Measurements from ENCODE around the gene ERN1. TPM values are rescaled to one million over a fixed set of nuclear protein-coding genes. Genes with fewer than 3 reads are reported as not detected.

The ERN1 gene
- polyA plus RNA-seq, 10 donors = 3.0 to 7.1 (median 5.3) TPM

DNA sequence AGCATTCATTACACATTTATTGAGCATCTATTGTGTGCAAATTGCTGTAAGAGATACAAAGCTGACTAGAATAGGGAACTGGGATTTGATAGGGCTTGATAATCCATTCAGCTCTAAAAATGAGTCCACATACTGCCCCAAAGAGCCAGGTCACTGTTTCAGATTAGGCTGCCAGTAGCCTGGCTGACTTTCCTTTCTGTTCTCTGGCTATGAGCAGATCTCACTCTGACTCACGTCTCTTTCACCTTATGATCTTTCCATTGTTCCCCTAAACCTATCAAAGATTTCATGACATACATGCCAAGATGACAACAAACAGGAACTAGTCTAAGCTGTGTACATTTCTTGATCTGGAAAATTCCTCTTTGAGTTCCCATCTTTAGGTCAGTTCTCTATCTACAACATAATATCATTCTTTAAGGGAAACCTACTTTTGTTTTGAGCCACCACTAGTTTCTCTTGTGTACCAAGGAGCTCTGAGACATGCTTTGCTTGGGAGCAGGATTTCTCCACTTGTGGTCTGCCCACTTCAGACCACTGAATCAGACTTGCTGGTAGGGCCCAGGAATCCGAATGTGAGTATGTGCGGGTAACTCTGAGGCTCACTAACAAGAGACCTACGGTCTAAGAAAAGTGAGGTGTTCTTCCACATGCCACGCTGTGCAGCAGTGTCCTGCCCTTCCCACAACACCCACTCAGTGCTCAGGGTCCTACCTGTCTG lies 68.6 kb downstream of the ERN1 start:
- DNase-seq = no peak

DNA sequence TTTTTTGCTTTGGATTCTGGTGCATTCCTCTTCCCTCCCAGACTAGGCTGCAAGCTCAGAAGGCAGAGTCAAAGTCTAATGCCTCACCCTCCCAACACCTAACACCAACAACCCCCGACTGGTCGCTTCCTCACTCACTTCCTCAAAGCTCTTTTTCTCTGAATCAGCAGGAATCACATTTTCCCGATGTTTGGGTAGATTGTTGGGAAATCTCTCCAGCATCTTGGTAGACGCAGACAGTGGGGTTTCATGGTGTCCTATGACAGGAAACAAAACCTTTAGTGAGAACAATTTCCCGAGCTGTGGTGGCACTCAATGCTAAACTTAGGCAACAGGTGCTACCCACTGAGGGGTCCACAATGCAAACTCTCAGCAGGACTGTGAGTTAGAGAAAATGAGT lies 69.6 kb downstream of the ERN1 start:
- no peak for DNase-seq

DNA sequence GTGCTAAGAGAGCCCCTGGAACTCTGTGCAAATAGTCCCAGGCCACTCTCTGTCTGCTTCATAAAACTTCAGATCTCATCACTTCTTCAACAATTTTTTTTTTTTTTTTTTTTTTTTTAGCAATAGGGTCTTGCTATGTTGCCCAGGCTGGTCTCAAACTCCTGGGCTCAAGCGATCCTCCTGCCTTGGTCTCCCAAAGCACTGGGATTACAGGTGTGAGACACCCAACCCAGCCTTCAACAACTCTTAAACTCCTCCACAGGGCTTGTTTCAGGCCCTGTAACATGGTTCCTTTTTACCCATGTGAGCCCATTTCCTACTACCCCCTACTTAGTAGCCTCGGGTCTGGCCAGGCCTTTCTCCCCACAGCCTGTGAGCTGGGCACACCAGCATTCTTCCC lies 70.2 kb downstream of the ERN1 start:
- DNase-seq = no peak

DNA sequence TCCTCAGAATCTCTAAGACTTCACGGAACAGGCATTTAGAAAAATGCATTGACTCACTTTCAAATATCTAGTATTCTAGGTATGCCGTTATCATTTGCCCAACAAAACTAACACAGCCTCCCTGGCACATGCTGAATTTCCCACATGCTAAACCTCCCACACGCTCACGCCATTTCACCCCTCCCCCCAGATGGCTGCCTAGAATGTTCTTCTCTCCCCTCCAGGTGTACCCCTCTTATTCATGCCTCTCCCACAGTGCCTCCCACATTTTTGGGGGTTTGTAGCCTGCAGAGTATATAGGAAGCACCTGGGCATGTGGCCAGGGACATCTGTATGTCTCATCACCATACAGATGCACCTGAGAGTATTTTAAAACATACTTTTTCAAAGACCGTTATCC lies 71.3 kb downstream of the ERN1 start:
- no peak for DNase-seq

DNA sequence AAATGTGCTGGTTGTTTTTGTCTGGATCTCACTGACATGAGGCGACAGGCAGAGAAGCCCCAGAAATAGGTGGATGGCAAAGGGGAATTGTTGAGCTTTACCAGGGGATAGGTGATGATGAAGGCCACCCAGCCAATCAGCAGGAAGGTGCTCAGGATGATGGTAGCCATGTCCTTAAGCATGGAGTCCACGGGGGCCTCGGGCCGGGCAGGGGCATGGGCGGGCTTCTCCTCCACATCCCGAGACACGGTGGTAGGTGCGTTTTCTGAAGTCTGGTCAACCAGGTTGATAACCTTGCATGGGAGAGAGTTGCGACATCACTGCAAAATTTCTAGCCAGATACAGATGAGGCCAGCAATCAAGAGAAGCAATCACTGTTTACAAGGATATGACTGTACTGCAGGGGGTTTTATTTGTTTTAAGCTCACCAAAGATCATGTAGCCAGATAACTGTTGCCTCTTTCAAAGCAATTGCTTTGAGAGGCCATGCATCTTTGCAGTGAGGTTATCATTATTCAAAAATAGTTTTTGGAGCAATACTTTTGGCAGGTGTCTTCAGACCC lies 72.2 kb downstream of the ERN1 start:
- DNase-seq = no peak

DNA sequence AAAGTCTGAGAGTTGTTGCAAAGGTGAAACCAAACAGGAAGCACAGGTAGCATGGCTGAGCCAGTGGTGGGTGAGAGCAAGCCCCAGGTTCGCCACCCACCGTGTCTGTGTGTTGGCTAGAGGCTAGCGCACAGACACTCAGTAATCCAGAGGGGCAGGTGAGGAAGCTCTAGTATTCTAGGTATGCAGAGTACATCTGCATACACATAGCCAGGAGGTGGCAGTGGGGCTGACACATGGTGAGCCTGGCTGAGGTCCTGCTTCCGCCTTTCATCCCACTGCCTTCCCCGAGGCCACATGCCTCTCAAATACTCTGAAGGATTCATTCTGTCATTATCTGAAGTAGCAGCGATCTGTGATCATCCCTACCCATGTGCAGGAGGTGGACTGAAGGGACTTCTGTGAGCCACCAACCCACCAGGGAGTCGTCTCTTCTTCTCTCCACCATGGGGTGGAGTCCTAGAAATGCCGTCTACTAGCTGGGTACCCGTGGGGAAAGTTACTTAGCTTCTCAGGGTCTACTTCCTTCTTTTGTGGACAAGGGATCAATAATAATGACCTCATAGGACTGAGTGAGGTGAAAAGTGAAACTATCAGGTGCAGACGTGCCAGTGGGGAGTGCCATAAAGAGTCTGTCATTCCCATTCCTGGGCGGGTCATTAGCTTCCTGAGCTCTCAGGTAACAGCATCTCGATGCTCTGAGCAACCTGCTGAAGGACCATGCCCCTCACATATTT lies 73.5 kb downstream of the ERN1 start:
- no peak for DNase-seq

DNA sequence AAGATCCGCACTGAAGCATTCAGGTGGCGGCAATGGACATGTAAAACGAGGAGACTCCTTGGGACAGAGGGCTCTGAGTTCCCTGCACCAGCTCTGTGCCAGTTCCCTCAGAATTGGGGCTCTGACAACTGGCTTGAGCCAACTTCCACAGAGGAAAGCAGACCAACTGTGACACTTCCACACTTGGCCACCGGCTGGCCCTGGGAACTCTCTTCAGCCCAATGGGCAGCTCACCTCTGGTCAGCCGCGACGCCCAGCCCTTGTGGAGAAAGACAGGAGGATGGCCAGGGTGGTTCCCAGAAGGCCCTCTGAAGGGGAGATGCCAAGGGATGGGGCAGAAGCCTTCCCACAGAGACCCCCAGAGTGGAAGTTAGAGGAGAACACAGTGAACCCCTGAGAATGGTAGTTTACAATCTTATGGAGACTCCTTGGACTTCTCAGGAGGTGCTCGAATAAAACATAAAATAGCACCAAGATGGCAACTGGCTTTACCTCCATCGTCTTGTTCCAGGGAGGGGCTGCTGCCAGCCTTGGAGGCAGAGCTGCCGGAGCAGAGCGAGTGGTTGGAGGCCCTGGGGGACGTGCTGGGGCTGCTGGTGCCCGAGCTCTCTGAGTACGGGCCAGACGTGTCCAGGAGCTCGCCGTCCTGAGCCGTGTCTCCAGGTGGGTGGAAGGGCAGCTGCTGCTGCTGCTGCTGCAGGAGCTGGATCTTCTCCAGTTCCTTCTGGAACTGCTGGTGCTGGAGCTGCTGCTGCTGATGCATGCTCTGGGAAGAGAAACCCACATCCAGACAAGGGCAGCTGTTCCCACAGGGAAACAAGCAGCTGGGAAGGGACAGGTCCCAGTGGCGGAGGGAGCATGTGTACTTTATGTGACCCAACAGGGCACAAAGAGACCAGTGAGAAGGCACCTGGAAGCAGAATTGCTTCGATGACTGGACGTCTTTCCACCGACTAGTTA lies 74.5 kb downstream of the ERN1 start:
- no peak for DNase-seq

DNA sequence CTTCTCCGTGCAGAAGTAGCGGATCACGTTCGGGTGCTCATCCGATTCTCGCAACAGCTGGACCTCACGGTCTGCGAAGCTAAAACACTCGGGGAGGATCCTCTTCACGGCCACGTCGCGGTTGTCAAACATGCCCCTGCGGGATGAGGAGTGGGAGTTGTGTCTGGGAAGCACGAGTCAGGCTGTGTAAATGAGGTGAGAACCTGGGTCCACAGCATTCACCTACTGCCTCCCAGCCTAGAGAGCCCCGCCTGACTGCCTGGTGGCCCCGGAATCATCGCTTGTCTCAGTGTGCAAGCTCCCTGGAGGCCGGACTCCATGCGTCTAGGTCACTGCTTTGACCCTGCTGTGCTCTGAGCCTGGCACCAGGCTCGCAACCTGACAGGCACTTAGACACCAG lies 75.6 kb downstream of the ERN1 start:
- DNase-seq = no peak

DNA sequence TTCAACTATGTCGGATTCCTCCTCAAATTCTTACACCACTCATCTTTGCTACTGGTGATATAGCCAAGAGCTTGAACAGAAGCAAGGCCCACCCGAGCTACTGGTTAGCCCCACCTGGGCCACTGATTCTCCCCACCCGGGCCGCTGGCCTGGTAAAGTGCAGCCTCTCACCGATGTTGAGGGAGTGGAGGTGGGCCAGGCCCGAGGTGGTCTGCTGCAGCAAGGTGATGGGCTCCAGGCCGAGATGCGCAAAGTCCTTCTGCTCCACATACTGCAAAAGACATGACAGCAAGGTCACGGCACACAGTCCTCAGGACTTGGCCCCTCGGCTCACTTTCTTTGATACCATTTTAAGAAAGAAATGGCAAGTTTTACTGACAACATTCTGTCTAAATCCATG lies 76.8 kb downstream of the ERN1 start:
- no peak for DNase-seq

DNA sequence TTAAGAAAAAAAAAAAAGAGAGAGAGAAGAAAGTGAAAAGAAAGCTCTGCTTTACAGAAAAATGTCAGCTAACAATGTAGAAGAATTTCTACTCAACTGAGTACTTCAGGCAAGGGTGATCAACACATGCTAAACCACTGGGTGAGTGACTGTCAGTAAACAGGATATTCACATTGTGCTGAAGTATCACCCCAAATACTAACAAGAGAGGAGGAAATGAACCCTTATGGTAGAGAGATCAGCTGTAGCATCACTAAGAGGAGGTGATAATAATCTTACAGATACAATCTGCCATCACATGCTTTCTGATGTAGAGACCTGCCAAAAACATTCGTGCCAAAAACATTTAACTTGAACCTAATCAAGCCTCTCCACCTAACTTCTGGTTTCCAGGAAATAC lies 78.8 kb downstream of the ERN1 start:
- no peak for DNase-seq

DNA sequence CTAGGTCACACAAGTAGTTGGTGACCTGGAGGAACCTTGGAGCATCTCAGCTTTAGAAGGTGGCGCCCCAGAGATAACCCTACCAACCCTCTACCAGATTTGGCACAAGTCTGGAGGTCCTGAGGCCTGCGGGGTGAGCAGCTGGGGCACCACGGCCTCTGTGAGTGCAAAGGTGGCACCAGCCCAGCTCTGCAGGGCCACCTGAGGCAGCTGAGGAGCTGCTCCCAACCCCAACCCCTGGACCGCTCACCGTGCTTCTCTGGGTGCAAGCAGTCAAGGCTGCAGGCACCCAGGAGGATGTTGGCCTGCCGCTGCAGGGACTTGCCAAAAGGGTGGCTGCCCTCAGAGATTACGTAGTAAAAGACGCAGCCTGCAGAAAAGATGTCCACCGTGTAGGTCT lies 81.1 kb downstream of the ERN1 start:
- no peak for DNase-seq

DNA sequence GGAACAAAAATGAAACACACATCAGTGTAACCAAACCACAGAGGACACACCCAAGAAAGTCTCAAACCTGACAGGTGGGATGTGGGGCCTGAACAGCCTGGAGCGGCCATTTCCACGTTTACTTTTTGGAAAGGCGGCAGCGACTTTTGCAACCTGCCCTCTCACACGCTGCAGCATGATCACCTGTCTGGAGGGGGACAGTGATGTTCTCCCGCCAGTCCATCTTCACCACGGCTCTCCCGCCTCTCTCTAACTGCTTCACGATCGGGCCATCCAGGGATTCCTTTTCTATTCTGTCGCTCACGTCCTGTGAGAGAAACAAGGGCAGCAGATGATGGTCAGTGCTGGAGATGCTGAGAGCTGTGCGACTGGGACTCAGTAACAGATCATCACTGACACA lies 84.8 kb downstream of the ERN1 start:
- DNase-seq = no peak

DNA sequence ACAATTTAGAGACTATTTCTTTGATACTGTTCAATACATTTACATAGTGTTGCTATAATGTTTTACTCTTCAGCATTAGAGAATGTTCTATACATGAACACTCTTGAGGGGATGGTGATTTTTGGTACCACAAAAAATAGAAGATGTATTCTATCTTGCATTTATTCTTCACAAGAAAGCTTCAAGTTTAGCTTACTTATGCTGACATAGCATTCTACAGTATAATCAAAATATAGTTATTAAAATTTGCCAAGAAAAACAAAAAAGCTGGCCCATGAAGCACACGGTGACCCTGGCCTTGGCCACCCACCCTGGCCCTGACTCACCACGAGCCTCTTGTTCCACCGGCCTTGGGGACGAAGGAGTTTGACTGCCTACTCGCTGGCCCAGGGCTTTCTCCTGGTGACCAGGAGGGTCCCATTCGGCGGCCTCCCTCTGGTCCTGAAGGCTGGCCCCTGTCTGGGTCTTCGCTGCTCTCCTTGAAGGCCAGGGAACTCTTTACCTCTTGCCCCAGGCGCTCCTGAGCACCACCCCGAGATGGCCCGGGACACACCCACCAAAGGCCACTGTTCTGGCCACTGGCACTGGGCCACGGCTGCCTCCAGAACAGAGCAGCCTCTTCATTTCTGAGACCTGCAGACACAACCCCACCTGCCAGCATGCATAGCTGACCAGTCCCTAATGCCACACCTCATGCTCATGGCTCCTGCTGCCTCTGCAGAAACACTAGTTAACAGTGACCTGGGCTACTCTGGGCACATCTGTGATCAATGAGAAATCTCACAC lies 87.1 kb downstream of the ERN1 start:
- no peak for DNase-seq

DNA sequence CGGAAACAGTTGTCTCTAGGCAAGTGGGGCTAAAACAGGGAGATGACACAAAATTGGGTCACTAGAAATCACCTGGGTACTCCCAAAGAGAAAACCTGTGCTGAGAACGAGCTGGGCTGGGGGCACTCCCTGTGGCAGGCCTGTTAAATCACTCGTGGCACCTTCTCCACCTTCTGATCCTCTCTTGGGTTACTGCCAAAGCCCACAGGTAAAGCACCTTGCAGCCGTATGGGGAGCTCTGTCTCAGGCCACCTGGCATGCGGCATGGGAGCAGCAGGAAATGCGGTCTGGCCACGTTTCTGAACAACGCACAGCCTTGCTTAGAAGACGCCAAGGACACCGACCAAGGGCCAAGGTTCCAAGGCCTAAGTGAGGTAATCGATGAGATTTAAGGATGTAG lies 88.0 kb downstream of the ERN1 start:
- no peak for DNase-seq

DNA sequence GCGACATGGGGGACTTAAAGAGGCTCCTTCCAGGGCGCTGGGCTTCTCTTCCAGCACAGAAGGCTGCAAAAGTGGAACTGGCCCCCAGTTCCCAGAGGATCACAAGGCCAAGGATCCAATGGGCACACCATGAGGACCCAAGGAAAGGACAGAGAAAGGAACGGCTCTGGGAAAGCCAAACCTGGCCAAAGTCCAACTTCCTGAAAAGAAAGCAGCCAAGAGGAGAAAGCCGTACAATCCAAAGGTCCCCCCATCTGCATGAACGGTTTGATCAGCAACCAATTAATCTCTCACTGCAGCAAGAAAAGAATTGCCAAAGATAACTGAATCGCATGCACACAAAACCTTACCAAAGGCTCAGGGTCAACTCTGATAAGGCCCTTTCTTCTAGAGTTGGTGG lies 89.7 kb downstream of the ERN1 start:
- DNase-seq = no peak

DNA sequence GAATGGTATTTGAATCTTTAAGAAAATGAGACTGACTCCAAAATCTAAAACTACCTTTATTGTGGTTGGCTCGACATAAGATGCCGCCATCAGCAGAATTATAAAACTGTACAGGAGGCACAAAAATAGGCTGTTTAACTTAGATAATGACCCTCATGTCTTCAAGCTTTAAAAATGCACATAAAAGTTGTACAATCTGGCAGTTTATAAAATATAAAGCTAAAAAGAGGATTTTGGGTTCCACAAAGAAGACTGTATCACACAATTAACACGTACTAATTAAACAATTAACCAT lies 90.9 kb downstream of the ERN1 start:
- DNase-seq = no peak

DNA sequence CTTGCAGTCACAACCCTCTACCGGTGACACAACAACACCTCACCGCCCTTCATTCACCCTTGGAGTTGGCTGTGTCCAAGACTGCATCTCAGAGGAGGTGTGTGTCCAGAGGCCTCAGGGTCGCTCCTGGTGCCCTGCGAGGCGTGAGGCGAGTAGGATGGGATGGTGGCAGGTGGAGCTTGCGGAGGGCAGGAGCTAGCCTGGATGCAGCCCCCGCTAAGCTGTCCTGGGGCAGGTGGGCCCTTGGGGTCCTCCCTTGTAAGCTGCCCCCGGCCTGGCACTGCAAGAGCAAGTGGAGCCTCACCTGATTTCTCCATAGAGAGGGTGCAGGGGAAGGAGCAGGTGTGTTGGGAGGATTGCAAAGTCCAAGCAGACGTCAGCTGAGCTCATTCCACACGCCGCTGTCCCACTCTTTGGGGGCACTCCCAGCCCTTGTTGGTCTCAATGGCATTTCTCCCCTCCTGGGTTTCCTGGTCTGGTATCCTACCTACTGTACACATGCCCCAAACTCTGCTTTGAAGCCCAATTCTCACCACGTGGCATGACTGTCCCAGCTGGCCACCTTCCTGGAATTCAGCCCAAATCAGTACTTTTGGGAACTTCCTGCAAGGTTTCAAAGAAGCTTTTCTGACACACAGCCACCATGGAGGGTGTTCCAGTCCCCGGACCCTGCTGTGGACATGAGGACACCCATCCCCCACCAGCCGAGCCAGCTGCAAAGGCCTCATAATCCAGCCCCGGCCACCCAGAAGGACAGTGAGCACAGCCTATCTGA lies 91.4 kb downstream of the ERN1 start:
- DNase-seq = no peak

DNA sequence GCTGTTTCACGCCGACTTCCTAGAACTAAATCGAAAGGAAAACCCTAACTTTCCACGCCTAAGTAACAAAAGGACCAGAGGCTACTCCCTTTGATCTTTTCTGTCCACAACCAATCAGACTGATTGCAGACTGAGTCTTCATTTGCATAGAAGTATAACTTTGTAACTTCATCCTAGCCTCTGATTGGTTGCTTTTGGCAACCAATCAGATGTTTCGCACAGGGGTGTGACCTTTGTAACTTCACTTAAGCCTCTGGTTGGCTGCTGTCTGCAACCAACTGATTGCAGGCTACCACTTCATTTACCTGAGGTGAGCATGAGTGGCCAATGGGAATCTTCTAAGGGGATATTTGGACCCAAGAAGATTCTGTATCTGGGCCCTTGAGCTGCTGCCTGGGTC lies 92.1 kb downstream of the ERN1 start:
- no peak for DNase-seq

DNA sequence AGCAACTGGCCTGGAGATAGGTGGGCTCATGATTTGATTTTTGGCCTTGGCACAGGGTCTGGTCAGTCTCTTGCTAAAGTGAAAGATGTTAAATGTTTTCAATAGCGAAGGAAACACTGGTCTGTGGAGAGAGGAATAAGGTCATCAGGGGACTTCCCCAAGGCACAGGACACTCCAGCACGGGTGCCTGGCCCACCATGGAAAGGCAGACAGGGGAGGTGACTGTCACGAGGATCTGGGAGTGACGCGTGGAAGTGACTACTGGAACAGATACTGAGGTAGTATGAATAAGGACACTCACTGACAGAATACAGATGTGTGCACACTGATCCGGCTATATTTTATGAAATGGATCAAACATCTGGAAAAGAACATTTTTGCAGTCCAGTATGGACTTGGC lies 92.8 kb downstream of the ERN1 start:
- DNase-seq = no peak

DNA sequence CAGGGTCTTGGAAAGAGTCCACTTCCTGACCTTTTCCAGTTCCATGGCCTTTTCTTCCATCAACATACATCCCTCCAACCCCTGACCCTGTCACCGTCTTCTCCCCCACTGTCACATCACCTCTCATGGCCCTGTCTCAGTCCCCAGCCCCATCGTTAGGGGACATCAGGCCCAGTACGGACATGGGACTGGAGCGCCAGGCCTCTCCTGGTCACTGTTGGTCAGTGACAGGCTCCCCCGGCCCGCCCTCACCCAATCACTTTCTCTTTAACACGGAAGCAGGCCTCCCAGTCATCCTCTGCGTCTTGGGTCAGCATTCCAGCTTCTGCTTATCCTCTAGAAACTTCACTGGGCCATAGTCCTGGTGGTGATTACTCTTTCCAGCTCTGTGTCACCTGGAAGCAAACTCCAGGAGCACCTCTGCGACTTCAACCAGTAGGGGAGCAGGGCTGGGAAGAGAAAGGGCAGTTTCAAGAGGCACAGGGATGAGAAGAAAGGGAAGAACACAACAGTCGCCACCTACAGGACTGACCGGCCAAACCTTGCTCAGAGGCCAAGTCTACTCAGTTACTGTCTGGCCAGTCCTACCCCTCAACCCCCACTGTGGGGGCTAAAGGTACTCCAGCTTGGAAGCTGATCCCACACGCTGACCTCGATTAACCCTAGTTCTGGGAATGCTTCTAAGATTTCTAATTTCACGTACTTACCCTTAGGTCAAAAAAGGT lies 93.6 kb downstream of the ERN1 start:
- DNase-seq = no peak

Data from muscle of back (tissue), 11 donors.